ENCODE results near the gene ACBD6. TPM values are rescaled to one million over a fixed set of nuclear protein-coding genes. Genes with fewer than 3 reads are reported as not detected.

The ACBD6 gene
- total and polyA plus RNA-seq, 8 donors, result 15.0 to 25.1 (median 18.6) TPM

- Histone ChIP-seq H3K9me3 (no peaks in the 10 kb centered on the region), H3K4me3 (no peak overlapping the region), H3K36me3 (no peaks in the 10 kb centered on the region), H3K27ac (no peak overlapping the region), H3K4me1 (peaks cover 0 to 6% (median 5%) of the 10 kb centered on the region in 3 donors), H3K27me3 (no peaks in the 10 kb centered on the region)
- DNase-seq, result no peak
- intact Hi-C loops (cut with DNase I), result loop anchor here in 1 of 3 donors (10.0 kb wide), 1 partner anchor 328 kb away; no protein-coding TSS in a partner anchor
- WGBS, 2 donors, result 46 to 49% methylated on average over 5 of the region's 5 CpGs
- no peak for FAIRE-seq
- no peak for TF ChIP-seq CTCF (IDR thresholded peaks at IDR 0.05)
- ATAC-seq, result peak in 2 of 4 donors; percentile 33 to 61
Observed at GRCh38 chr1:180527101-180527669, 24.8 kb upstream of the ACBD6 start.

- peaks cover 3 to 16% (median 14%) of the 10 kb centered on the region in 3 donors for H3K4me1 ChIP-seq
- no peaks in the 10 kb centered on the region for H3K9me3 ChIP-seq
- no peak overlapping the region for H3K4me3 ChIP-seq
- FAIRE-seq, result no peak
- no peak for DNase-seq
- intact Hi-C loops (cut with DNase I), result loop anchor here in 1 of 3 donors (10.0 kb wide), 1 partner anchor 329 kb away; no protein-coding TSS in a partner anchor
- H3K36me3 ChIP-seq, result no peaks in the 10 kb centered on the region
- 55 to 59% methylated on average over 2 of the region's 2 CpGs for WGBS, 2 donors
- no peaks in the 10 kb centered on the region for H3K27me3 ChIP-seq
- no peak overlapping the region for H3K27ac ChIP-seq
- no peak for TF ChIP-seq CTCF (IDR thresholded peaks at IDR 0.05)
- no peak for ATAC-seq
Observed at GRCh38 chr1:180525715-180526039, 23.3 kb upstream of the ACBD6 start.

GRCh38 chr1:180524915-180525714 lies 22.7 kb upstream of the ACBD6 start:
- DNase-seq (no peak), ATAC-seq (no peak), FAIRE-seq (no peak)
- WGBS, 2 donors, result 68 to 69% methylated on average over 7 of the region's 7 CpGs
- Histone ChIP-seq H3K9me3 (no peaks in the 10 kb centered on the region), H3K27me3 (no peaks in the 10 kb centered on the region), H3K4me3 (no peak overlapping the region), H3K4me1 (peaks cover 3 to 16% (median 14%) of the 10 kb centered on the region in 3 donors), H3K27ac (no peak overlapping the region), H3K36me3 (no peaks in the 10 kb centered on the region)
- intact Hi-C loops (cut with DNase I), result loop anchor here in 2 of 3 donors (5.0 to 10.0 kb wide), 2 partner anchors 330 to 337 kb away; no protein-coding TSS in a partner anchor
- no peak for TF ChIP-seq CTCF (IDR thresholded peaks at IDR 0.05)

GRCh38 chr1:180524160-180524914 lies 22.0 kb upstream of the ACBD6 start:
- intact Hi-C loops (cut with DNase I), result loop anchor here in 2 of 3 donors (5.0 to 10.0 kb wide), 2 partner anchors 330 to 338 kb away; no protein-coding TSS in a partner anchor
- TF ChIP-seq CTCF (IDR thresholded peaks at IDR 0.05), result no peak

More at GRCh38 chr1:180524160-180524914, 22.0 kb upstream of the ACBD6 start:
- Histone ChIP-seq H3K9me3 (no peaks in the 10 kb centered on the region), H3K4me3 (no peak overlapping the region), H3K27ac (no peak overlapping the region), H3K27me3 (no peaks in the 10 kb centered on the region), H3K4me1 (peaks cover 3 to 16% (median 14%) of the 10 kb centered on the region in 3 donors), H3K36me3 (no peaks in the 10 kb centered on the region)
- FAIRE-seq (no peak), ATAC-seq (no peak), DNase-seq (no peak)
- WGBS, 2 donors, result 76 to 81% methylated on average over 7 of the region's 7 CpGs

Measured in pancreas (tissue), 10 donors.